A673 (cell line): ENCODE data around the gene SPRYD3. TPM values are rescaled to one million over a fixed set of nuclear protein-coding genes. Genes with fewer than 3 reads are reported as not detected.
A peak's percentile ranks its signal among the peaks of the same experiment; 100 is the strongest.

Source experiments
- BruUV-seq: library from RNA; stranded (reverse); fragments of 400-500 nt; replicated peaks from 2 replicates; lab custom pipeline; 2021; lab: Mats Ljungman, UMichigan
- CTCF ChIA-PET: fragments of 300-600 bp; sonication (Branson Sonifier 250); formaldehyde crosslinking; loops from one replicate; lab custom pipeline; 2022; ENCODE audit warnings: antibody characterized with exemption; lab: Charles Lee
- POLR2A ChIA-PET: fragments of 300-600 bp; sonication (Branson Sonifier 250); formaldehyde crosslinking; loops from one replicate; lab custom pipeline; 2022; ENCODE audit warnings: antibody characterized with exemption; ENCODE audit not compliant: low non-redundant PET; lab: Charles Lee
- DNase-seq: peaks from one replicate; pipeline ENCODE4 v3.0.0-alpha.2; 2015; ENCODE audit warnings: low spot score
- H3K27ac ChIP-seq: fragments of 200-600 bp; sonication (generic); 2 replicates; pipeline ENCODE4 v1.5.1; 2016; ENCODE audit warnings: mixed run types, low read depth, mild to moderate bottlenecking, mixed read lengths, antibody characterized with exemption, low read length; ENCODE audit not compliant: poor library complexity, severe bottlenecking
- H3K27me3 ChIP-seq: fragments of 200-600 bp; sonication (generic); replicated peaks from 2 replicates; pipeline ENCODE4 v1.6.1; 2017; ENCODE audit warnings: mixed run types, low read depth, mild to moderate bottlenecking, mixed read lengths, antibody characterized with exemption, low read length; ENCODE audit not compliant: insufficient read depth, poor library complexity
- H3K36me3 ChIP-seq: fragments of 200-600 bp; sonication (generic); 2 replicates; pipeline ENCODE4 v1.6.1; 2016; ENCODE audit warnings: mixed run types, mild to moderate bottlenecking, mixed read lengths, antibody characterized with exemption, low read length; ENCODE audit not compliant: insufficient read depth, poor library complexity, severe bottlenecking
- H3K4me1 ChIP-seq: fragments of 200-600 bp; sonication (generic); 2 replicates; pipeline ENCODE4 v1.6.1; 2017; ENCODE audit warnings: mixed run types, mild to moderate bottlenecking, mixed read lengths, antibody characterized with exemption, low read length; ENCODE audit not compliant: insufficient read depth, poor library complexity, severe bottlenecking
- H3K4me3 ChIP-seq: fragments of 200-600 bp; sonication (generic); 2 replicates; pipeline ENCODE4 v1.5.1; 2016; ENCODE audit warnings: low read depth, mixed run types, mild to moderate bottlenecking, mixed read lengths, low read length; ENCODE audit not compliant: poor library complexity, severe bottlenecking
- H3K9me3 ChIP-seq: fragments of 200-600 bp; sonication (generic); 2 replicates; pipeline ENCODE4 v1.6.1; 2016; ENCODE audit warnings: mixed run types, low read depth, mild to moderate bottlenecking, mixed read lengths, antibody characterized with exemption, low read length; ENCODE audit not compliant: poor library complexity, severe bottlenecking
- EZH2 ChIP-seq: fragments of 200-600 bp; sonication (generic); IDR thresholded peaks from 2 replicates; pipeline ENCODE4 v1.6.1; 2017; ENCODE audit warnings: borderline replicate concordance, low read depth, mild to moderate bottlenecking, mixed read lengths, antibody characterized with exemption, low read length; ENCODE audit not compliant: poor library complexity, severe bottlenecking
- intact Hi-C: fragments of 100-400 bp; cut with micrococcal nuclease; formaldehyde crosslinking; loops from one replicate; pipeline ENCODE4 v1.10.0; 2022; ENCODE audit not compliant: unreplicated experiment
- total RNA-seq: library from RNA; stranded (reverse); gene quantifications from 2 replicates; pipeline ENCODE4 v1.2.3, GENCODE V29; 2021
- TF ChIP-seq, protein P1 (sequence below): fragments of 300-800, 200-600 bp; sonication (generic); conservative IDR thresholded peaks from 2 replicates; pipeline ENCODE4 v1.5.1; 2017; ENCODE audit warnings: low read depth, mild to moderate bottlenecking, antibody characterized with exemption, low read length, moderate library complexity, mixed read lengths

SPRYD3 gene
- total RNA-seq, 1 experiment from 2014 or later, result 19.3 TPM

GRCh38 chr12:53050426-53051057, 28.6 kb downstream of the SPRYD3 start:
- ChIA-PET CTCF (no interaction called here), POLR2A (no interaction called here)
- H3K4me3 ChIP-seq, result no peak overlapping the region
- intact Hi-C loops, result no loop called here
- H3K4me1 ChIP-seq, result peaks cover 55% of the 10 kb centered on the region
- H3K27me3 ChIP-seq, result no peaks in the 10 kb centered on the region
- BruUV-seq, result no TSS peak
- peak overlapping the region; percentile 65 for H3K27ac ChIP-seq
- no peaks in the 10 kb centered on the region for H3K9me3 ChIP-seq
- TF ChIP-seq, protein P1, sequence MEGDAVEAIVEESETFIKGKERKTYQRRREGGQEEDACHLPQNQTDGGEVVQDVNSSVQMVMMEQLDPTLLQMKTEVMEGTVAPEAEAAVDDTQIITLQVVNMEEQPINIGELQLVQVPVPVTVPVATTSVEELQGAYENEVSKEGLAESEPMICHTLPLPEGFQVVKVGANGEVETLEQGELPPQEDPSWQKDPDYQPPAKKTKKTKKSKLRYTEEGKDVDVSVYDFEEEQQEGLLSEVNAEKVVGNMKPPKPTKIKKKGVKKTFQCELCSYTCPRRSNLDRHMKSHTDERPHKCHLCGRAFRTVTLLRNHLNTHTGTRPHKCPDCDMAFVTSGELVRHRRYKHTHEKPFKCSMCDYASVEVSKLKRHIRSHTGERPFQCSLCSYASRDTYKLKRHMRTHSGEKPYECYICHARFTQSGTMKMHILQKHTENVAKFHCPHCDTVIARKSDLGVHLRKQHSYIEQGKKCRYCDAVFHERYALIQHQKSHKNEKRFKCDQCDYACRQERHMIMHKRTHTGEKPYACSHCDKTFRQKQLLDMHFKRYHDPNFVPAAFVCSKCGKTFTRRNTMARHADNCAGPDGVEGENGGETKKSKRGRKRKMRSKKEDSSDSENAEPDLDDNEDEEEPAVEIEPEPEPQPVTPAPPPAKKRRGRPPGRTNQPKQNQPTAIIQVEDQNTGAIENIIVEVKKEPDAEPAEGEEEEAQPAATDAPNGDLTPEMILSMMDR, result no peak
- no peak for TF ChIP-seq EZH2
- no peaks in the 10 kb centered on the region for H3K36me3 ChIP-seq
- DNase-seq, result no peak

DNA sequence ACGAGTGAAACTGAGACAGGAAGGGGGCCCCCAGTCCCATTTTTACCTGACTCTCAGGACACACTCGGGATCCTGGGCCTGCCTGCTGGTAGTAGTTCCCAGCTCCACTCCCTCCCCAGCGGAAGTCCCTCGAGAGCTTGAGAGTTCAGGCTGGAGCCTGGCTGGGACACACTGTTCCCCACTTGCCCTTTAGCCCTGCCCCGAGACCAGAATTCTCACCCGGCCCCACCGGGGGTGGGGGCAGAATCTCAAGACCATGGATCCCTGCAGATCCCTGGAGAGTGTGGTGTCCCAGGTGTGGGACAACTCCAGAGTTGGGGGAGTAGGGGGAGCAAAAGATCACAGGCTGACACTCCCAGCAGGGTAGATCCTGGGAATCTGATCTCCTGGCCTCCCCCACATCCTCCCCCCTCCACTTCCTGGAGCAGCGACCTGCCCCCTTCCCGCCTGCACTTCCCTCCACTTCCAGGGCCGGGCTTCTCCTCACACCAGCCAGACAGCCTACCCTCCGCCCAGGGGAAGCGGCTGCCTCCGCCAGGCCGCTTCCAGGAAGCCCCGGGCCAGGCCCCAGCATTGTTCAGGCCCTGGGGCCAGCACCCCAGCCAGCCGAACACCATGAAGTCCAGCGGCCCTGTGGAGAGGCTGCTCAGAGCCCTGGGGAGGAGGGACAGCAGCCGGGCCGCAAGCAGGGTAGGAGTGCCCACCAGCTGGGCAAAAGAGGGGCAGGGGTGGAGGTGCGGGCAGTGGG, 29.4 kb downstream of the SPRYD3 start, which contains the start of gene TNS2:
Gene TNS2, plus strand, starts transcription at position 495 of the 748 bp plus-strand sequence. Its CDS starts 121 bp downstream, at position 616.
- H3K36me3 ChIP-seq, result no peaks in the 10 kb centered on the region
- peaks cover 51% of the 10 kb centered on the region for H3K4me1 ChIP-seq
- H3K9me3 ChIP-seq, result no peaks in the 10 kb centered on the region
- ChIA-PET POLR2A (no interaction called here), CTCF (no interaction called here)
- no peak for DNase-seq
- no peak within 1 kb of the TSS for H3K4me3 ChIP-seq
- BruUV-seq, result no TSS peak
- H3K27me3 ChIP-seq, result no peaks in the 10 kb centered on the region
- TF ChIP-seq, protein P1, result no peak
- no peak for TF ChIP-seq EZH2
- peak within 1 kb of the TSS; percentile 73 for H3K27ac ChIP-seq
- intact Hi-C loops, result loop anchor here (5.0 kb wide), 1 partner anchor 48 kb away; the partner anchor contains the start of gene IGFBP6

- no peak for TF ChIP-seq EZH2
- TF ChIP-seq, protein P1, result no peak
- Histone ChIP-seq H3K4me1 (peaks cover 47% of the 10 kb centered on the region), H3K4me3 (no peak overlapping the region), H3K36me3 (no peaks in the 10 kb centered on the region), H3K27ac (peak overlapping the region; percentile 73), H3K9me3 (no peaks in the 10 kb centered on the region), H3K27me3 (no peaks in the 10 kb centered on the region)
- no TSS peak for BruUV-seq
- intact Hi-C loops, result loop anchor here (5.0 kb wide), 1 partner anchor 48 kb away; the partner anchor contains the start of gene IGFBP6
- ChIA-PET POLR2A (no interaction called here), CTCF (interaction anchor here (1.0 kb wide), 1 partner anchor 50 kb away, joined by 5 read pairs; no protein-coding TSS in a partner anchor)
- DNase-seq, result peak; percentile 39
Measured at GRCh38 chr12:53048780-53049401, 30.3 kb downstream of the SPRYD3 start.
